Liver (tissue), 3 donors: ENCODE measurements around the gene FEZF2.

Experiments used
- CTCF ChIP-seq: fragments of 150-350 bp; IDR thresholded peaks from 2 replicates; pipeline ENCODE4 v1.5.1; 2017; ENCODE audit warnings: improper control_type of control experiment, low read depth, low read length; ENCODE audit not compliant: missing input control
- EGR1 ChIP-seq, 2 donors: IDR thresholded peaks; 2 replicates each; pipeline ENCODE4 v1.6.1; 2016 to 2018; ENCODE audit warnings: antibody characterized with exemption in 2 of 2, low read depth in 2 of 2
- GABPA ChIP-seq, 2 donors: IDR thresholded peaks in 1 of 2; conservative IDR thresholded peaks in 1 of 2; 2 replicates each; pipeline ENCODE4 v1.6.1; 2016; ENCODE audit warnings: antibody characterized with exemption in 2 of 2, mild to moderate bottlenecking in 1 of 2, moderate library complexity in 1 of 2
- HNF4A ChIP-seq, 2 donors: conservative IDR thresholded peaks; 2 replicates each; pipeline ENCODE4 v1.6.1; 2016; ENCODE audit warnings: antibody characterized with exemption in 2 of 2, mild to moderate bottlenecking in 2 of 2
- JUND ChIP-seq, 2 donors: IDR thresholded peaks; 2 replicates each; pipeline ENCODE4 v1.6.1; 2016; ENCODE audit warnings: antibody characterized with exemption in 2 of 2
- NR2F2 ChIP-seq: IDR thresholded peaks from 2 replicates; pipeline ENCODE4 v1.6.1; 2016; ENCODE audit warnings: antibody characterized with exemption
- RAD21 ChIP-seq, 2 donors: IDR thresholded peaks; 2 replicates each; pipeline ENCODE4 v1.6.1; 2016; ENCODE audit warnings: antibody characterized with exemption in 2 of 2, mild to moderate bottlenecking in 2 of 2
- TAF1 ChIP-seq: conservative IDR thresholded peaks from 2 replicates; pipeline ENCODE4 v1.6.1; 2016; ENCODE audit warnings: antibody characterized with exemption, mild to moderate bottlenecking
- YY1 ChIP-seq: IDR thresholded peaks from 2 replicates; pipeline ENCODE4 v1.6.1; 2016; ENCODE audit warnings: antibody characterized with exemption, mild to moderate bottlenecking
- TF ChIP-seq, protein P1 (sequence below): IDR thresholded peaks from 2 replicates; pipeline ENCODE4 v1.6.1; 2016; ENCODE audit warnings: antibody characterized with exemption
- TF ChIP-seq, protein P2 (sequence below): IDR thresholded peaks from 2 replicates; pipeline ENCODE4 v1.6.1; 2016; ENCODE audit warnings: antibody characterized with exemption, mild to moderate bottlenecking
- donor health status: healthy.
- donor health status: healthy.

DNA sequence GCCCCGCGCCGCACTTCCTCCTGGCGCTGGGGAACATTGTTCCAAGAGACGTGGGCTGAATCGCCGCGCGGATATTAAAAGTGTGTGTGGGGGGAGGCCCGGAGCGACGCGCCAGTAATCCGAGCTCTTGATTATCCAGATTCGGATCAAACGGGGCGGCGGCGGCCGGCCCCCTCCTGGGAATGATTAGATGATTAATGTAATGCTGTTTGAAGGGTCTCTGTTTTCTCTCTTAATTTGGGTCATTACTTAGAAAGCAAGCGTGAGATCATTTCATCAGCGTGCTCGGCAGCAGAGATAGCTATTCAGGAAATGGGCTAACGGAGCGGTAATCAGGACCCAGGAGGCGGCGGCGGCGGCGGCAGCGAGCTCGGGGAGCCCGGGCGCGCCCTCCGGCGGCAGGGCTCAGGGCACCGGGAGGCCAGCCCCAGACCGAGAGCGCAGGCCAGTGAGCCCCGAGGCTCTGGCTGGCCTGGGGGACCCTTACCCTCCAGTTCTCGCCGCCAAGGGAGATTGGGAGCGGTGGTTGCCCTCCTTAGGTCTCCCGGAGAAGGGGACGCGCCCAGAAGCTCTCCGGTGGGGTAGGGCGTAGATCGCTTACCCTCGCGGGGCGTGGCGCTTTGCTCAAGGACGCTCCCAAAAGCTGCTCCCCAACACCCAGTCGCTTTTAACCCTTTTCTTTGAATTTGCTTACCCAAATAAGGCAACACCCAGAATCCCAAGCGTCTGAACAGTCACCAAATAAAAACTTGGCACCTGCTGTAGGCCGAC lies 4.5 kb downstream of the FEZF2 start:
- TF ChIP-seq CTCF: no peak
- TF ChIP-seq, protein P1, sequence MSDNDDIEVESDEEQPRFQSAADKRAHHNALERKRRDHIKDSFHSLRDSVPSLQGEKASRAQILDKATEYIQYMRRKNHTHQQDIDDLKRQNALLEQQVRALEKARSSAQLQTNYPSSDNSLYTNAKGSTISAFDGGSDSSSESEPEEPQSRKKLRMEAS: no peak
- TF ChIP-seq, protein P2, sequence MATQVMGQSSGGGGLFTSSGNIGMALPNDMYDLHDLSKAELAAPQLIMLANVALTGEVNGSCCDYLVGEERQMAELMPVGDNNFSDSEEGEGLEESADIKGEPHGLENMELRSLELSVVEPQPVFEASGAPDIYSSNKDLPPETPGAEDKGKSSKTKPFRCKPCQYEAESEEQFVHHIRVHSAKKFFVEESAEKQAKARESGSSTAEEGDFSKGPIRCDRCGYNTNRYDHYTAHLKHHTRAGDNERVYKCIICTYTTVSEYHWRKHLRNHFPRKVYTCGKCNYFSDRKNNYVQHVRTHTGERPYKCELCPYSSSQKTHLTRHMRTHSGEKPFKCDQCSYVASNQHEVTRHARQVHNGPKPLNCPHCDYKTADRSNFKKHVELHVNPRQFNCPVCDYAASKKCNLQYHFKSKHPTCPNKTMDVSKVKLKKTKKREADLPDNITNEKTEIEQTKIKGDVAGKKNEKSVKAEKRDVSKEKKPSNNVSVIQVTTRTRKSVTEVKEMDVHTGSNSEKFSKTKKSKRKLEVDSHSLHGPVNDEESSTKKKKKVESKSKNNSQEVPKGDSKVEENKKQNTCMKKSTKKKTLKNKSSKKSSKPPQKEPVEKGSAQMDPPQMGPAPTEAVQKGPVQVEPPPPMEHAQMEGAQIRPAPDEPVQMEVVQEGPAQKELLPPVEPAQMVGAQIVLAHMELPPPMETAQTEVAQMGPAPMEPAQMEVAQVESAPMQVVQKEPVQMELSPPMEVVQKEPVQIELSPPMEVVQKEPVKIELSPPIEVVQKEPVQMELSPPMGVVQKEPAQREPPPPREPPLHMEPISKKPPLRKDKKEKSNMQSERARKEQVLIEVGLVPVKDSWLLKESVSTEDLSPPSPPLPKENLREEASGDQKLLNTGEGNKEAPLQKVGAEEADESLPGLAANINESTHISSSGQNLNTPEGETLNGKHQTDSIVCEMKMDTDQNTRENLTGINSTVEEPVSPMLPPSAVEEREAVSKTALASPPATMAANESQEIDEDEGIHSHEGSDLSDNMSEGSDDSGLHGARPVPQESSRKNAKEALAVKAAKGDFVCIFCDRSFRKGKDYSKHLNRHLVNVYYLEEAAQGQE: no peak
- TF ChIP-seq HNF4A (conservative IDR thresholded peaks at IDR 0.05): no peak
- TF ChIP-seq TAF1: no peak
- no peak for TF ChIP-seq RAD21 (IDR thresholded peaks at IDR 0.05)
- no peak for TF ChIP-seq EGR1 (IDR thresholded peaks at IDR 0.05; ENCODE audit: low read depth in 2 of 2)
- no peak for TF ChIP-seq NR2F2
- TF ChIP-seq GABPA (IDR thresholded peaks at IDR 0.05 in 1 of 2, conservative IDR thresholded peaks at IDR 0.05 in 1 of 2): no peak
- no peak for TF ChIP-seq JUND (IDR thresholded peaks at IDR 0.05)
- TF ChIP-seq YY1: no peak
